B cell (primary cell): Measurements from ENCODE around the gene MLLT3.

Source experiments
- EZH2 ChIP-seq: IDR thresholded peaks from 2 replicates; pipeline ENCODE4 v1.6.1; 2012; ENCODE audit warnings: borderline replicate concordance, low read depth, mild to moderate bottlenecking, moderate library complexity, low read length; ENCODE audit not compliant: insufficient read depth, poor library complexity, severe bottlenecking
- TF ChIP-seq, protein P1 (sequence below): fragments of 200-600 bp; IDR thresholded peaks from one replicate; pipeline ENCODE4 v1.8.0; 2022; ENCODE audit warnings: antibody characterized with exemption, mild to moderate bottlenecking

DNA sequence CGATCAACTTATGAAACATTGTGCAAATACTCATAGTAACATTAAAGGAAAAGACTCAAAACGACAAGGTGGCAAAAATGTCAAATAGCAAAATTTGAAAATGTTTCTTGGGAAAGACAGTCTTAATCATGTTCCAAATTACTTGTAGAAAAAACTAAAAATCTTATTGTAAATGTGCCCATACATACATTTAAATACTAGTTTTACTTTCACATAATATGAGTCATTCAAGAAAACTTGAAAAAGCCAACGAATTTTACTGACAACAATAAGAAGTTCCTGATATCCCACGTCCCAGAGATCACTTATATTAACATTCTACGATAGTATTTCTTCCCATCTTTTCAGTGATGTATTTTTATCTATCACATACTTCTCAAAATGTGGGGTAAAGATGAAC, 13.7 kb downstream of the MLLT3 start:
- TF ChIP-seq, protein P1, sequence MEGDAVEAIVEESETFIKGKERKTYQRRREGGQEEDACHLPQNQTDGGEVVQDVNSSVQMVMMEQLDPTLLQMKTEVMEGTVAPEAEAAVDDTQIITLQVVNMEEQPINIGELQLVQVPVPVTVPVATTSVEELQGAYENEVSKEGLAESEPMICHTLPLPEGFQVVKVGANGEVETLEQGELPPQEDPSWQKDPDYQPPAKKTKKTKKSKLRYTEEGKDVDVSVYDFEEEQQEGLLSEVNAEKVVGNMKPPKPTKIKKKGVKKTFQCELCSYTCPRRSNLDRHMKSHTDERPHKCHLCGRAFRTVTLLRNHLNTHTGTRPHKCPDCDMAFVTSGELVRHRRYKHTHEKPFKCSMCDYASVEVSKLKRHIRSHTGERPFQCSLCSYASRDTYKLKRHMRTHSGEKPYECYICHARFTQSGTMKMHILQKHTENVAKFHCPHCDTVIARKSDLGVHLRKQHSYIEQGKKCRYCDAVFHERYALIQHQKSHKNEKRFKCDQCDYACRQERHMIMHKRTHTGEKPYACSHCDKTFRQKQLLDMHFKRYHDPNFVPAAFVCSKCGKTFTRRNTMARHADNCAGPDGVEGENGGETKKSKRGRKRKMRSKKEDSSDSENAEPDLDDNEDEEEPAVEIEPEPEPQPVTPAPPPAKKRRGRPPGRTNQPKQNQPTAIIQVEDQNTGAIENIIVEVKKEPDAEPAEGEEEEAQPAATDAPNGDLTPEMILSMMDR, result no peak
- no peak for TF ChIP-seq EZH2
